HG03280 (cell line): Measurements from ENCODE around the gene COG5.

Experiments used
- ATAC-seq: cut with Tn5 transposase; IDR thresholded peaks from one replicate; pipeline ENCODE4 v1.9.1; 2021; ENCODE audit warnings: mild to moderate bottlenecking, moderate library complexity; ENCODE audit not compliant: unreplicated experiment

Gene COG5

GRCh38 chr7:107464666-107465226 lies 99.0 kb downstream of the COG5 start:
- ATAC-seq = no peak

DNA sequence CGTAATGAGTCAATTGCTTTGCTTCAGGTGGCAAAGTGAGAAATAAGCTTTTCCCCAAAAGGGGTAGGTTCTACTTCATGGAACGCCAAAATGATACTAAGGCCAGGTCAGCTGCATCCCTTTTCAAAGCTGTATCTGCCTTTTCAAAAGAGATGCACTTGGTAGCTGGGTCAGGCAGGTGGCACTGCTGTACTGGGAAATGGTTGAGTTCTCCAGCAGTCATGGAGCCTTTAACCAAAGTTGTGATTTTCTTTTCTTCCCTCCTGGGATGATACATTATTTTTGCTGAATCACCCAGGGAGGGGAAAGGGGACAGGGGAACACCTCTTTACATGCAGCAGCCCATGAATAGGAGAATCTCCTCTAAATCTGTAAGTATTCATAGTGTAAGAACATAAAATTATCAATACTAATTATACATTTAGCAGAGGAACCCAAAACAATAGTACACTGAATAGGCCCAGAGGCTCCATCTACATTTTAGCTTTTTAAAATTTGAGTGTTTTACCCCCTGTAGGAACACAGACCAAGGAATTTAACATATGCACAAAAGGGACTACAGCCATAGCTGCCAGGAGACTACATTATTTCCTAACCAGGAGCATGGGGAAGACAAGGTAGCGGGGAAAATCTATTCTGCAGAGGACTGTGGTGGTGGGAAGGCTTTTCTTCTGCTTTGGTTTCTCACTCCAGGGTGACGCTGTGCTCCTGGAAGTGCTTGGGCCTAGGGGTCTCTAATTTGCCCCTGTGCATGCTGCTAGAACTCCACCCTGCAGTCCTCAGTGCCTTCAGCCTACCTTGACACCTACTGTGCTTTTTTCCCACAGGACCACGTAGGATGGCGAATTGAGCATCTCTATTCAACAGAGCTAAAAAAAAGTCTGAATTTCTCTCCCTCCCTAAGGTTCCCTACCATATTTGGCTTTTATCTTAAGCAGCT lies 100.3 kb downstream of the COG5 start:
- ATAC-seq = peak; percentile 59

DNA sequence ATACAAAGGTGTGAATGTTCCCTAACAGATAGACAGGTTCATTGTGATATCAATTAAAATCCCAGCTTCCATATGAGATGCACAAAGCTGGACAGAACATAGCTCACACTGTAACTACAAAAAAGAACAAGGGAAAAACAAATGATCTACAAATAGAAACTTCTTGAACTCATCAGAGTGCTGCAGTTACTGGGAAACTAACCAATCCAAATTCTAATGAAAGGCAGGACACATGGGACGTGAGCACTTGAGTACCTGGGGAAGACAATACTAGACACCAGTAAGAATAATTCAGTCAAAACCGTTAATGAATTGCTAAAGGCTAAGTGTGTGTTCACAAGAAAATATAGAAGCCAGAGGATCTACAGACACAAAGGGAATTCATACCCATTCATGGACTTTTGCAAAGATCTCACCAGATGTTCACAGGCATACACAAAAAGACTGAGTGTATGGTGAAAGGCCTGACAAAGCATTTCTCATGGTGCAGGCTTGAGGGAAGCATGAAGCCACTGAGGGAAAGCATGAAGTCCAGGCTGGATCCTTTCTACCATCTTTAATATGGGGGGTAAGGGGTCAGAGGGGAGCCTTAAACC lies 101.7 kb downstream of the COG5 start:
- no peak for ATAC-seq

DNA sequence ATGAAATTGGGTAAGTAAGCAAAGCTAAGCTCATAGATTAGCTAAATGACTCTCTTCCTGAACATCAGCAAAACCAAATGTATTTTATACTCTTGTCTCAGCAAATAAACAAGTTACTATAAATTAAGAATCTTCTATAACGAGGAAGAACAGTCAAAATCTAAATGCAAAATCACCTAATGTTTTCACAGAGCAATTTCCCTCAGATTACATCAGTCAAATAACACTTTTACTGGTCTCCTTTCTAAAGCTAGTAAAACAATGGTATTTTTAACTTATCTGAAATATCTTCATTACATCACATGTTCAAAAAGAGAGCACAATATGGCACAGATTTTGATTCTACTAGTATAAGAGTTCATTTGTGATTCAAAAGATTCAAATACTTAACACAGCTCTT lies 110.3 kb downstream of the COG5 start:
- no peak for ATAC-seq

- no peak for ATAC-seq
Measured at GRCh38 chr7:107450970-107451369, 112.8 kb downstream of the COG5 start.

DNA sequence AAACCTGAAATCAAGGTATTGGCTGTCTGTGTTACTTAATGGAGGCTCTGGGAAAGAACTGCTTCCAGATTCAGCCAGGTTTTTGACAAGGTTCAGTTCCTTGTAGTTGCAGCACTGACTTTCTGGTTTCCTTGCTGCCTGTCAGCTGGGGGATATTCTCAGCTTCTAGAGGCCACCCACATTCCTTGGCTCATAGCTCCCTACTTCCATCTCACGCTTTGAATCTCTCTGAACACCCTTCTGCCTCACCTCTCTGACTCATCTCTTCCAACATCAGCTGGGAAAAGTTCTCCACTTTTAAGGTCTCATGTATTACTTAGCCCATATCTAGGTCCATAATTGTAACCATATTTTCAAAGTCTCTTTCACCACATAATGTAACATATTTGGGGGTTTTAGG lies 116.7 kb downstream of the COG5 start:
- no peak for ATAC-seq

DNA sequence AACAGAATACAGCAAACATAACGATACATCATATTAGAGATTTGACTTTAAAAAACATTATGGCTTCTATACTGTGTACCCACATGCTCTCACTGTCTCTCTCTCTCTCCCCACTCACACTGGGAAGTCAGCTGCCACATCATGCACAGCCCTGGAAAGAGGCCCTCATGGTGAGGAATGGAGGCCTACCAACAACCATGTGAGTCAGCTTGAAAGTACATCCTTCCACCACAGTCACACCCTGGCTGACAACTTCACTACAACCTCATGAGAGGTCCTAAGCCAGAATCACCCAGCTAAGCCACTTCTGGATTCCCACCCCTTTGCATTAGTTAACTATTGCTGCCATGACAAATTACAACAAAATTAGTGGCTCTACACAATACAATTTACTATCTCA lies 117.2 kb downstream of the COG5 start:
- ATAC-seq = no peak

GRCh38 chr7:107442678-107443077 lies 121.0 kb downstream of the COG5 start:
- no peak for ATAC-seq

GRCh38 chr7:107441581-107442422 lies 121.9 kb downstream of the COG5 start:
- ATAC-seq = no peak

DNA sequence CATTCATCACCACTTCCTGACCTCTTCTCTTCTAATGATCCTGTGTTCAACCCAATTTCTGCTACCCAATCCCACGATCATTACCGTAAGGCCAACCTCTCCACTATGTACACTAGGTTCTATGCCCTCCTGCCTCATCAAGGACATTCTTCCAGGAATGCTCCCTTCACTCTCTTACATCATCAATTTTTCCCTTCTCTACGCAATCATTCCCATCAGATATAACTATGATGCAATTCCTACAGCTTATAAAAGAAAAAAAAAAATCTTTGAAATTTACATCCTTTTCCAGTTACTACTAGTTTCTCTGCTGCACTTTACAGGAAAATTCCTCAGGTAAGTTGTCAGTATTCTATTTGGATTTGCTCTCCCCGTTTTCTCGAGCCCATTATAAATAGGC lies 124.7 kb downstream of the COG5 start:
- no peak for ATAC-seq

DNA sequence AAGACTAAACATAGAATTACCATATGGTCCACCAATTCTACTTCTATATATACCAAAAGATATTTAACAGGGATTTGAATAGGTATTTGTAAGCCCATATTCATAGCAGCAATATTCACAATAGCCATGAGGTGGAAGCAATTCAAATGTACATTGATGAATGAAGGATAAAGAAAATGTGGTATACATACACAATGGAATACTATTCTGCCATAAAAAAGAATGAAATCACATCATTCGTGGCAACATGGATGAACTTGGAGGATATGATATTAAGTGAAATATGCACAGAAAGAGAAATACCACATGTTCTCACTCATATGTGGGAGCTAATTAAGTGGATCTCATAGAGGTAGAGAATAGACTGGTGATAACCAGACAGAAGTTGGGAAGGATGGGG lies 128.0 kb downstream of the COG5 start:
- no peak for ATAC-seq

DNA sequence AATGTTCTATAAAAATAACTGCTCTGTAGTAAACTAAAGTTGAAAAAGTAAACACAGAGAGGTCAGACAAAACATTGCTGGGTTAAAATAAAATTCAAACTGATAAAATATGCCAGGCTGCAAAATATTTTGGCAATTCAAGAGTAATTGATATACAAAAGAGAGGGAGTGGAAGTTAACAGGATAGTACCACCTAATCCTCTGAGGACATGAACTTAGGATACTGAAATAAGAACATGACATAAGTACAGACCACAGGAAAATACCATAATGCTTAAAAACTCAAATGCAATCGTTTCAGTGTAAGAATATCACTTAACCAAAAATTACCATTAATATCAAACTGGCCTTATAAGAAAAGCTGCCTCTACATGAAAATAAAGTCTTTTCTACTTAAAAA lies 131.5 kb downstream of the COG5 start:
- no peak for ATAC-seq

- ATAC-seq = no peak
Measured at GRCh38 chr7:107430057-107430456, 133.7 kb downstream of the COG5 start.

GRCh38 chr7:107428642-107429041 lies 135.1 kb downstream of the COG5 start:
- ATAC-seq = no peak

GRCh38 chr7:107427462-107427861 lies 136.3 kb downstream of the COG5 start:
- ATAC-seq = no peak

DNA sequence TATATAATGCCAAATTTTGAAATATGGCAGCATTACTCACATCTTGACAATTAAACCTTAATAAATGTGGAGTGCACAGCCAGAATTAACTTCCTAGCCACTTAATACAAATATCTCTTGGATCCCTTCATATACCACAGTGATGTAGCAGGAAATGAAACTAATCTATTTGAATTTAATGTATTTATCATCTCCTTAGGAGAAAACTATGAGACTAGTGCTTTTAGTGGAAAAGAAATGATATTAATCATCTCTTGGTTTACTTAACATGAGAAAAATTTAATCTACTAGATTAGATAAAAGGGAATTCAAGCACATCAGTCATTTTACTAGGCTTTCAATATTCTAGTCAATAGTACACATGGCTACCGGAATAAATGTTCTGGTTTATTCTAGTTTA lies 149.5 kb downstream of the COG5 start:
- no peak for ATAC-seq

DNA sequence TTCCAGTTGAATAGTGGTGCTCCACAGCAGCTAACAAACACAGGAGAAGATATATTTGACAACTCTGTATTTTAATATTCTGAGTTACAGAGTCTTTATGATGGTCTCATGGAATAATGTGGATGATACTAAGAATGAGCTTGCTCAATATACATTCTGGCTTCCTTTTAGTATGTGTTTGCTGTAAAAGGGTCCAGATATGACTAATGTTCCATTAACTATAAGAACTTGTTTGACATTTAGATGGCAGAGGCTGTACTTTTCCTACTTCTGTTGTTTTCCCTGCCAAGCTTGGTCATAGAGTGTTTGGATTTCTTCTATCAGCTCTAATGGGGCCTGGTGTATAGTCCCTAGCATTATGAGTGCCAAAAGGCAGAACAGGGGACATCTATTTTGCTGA lies 155.4 kb downstream of the COG5 start:
- ATAC-seq = no peak

GRCh38 chr7:107405559-107405958 lies 158.2 kb downstream of the COG5 start:
- ATAC-seq = no peak

- no peak for ATAC-seq
Measured at GRCh38 chr7:107404740-107405537, 158.8 kb downstream of the COG5 start.

DNA sequence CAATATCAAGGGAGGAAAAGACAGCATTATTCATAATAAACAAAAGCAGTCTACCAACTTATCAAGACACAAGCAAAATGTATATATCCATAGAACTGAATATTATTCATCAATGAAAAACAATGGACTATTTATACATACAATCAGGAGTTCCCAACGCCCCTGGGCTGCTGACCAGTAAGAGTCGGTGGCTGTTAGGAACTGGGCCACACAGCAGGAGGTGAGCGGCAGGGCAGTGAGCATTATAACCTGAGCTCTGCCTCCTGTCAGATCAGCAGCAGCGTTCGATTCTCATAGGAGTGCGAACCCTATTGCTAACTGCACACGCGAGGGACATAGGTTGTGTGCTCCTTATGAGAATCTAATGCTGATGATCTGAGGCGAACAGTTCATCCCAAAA lies 165.6 kb downstream of the COG5 start:
- no peak for ATAC-seq
